ENCODE measurements around the gene CFAP70. TPM values are rescaled to one million over a fixed set of nuclear protein-coding genes. Genes with fewer than 3 reads are reported as not detected.

Gene CFAP70
- total RNA-seq, 1 experiment from 2014 or later = 0.24 TPM

DNA sequence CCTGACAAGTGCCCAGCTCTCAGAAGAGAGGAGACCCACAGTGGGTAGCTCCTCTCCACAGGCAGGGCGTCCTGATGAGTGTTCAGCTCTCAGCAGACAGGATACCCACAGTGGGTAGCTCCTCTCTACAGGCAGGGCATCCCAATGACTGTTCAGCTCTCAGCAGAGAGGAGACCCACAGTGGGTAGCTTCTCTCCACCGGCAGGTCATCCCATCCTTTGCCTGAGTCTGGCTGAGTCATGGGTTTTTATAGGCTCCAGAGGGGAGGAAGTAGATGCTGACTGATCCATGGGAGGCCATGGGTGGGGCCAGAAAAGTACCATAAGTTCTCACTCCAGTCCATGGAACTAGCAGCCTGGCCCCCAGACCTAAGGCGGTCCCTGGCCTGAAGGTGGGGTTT lies 18.5 kb downstream of the CFAP70 start:
- no peak overlapping the region for H2BK5ac ChIP-seq (ENCODE audit: insufficient read length, low read length)
- H3K4me1 ChIP-seq (ENCODE audit: insufficient read depth, low read length) = no peaks in the 10 kb centered on the region
- H3K18ac ChIP-seq (ENCODE audit: insufficient read length, low read depth, low read length) = no peak overlapping the region
- H4K5ac ChIP-seq (ENCODE audit: insufficient read length, low read depth, low read length) = no peak overlapping the region
- no peaks in the 10 kb centered on the region for H3K79me1 ChIP-seq (ENCODE audit: insufficient read depth, low read depth, low read length, poor library complexity, severe bottlenecking)
- H3K9me3 ChIP-seq (ENCODE audit: control insufficient read depth, low read depth, low read length) = no peaks in the 10 kb centered on the region
- no CpG with 5 or more reads among the region's 3 CpGs for WGBS (ENCODE audit: extremely low coverage, insufficient read length, low lambda C conversion rate)
- no peaks in the 10 kb centered on the region for H3K79me2 ChIP-seq (ENCODE audit: insufficient read depth, low read length)
- no peak overlapping the region for H2BK15ac ChIP-seq (ENCODE audit: low read depth, low read length)
- no peak overlapping the region for H3K23ac ChIP-seq (ENCODE audit: insufficient read length, low read depth, low read length)
- Mint-ChIP-seq H3K9me3 (no peaks in the 10 kb centered on the region), H3K27me3 (ENCODE audit: low read depth) (no peaks in the 10 kb centered on the region), H3K36me3 (ENCODE audit: insufficient read depth in 1 of 3, low read depth in 3 of 3) (no peaks in the 10 kb centered on the region), H3K4me3 (no peak overlapping the region), H3K4me1 (peaks cover 0 to 8% of the 10 kb centered on the region in 2 experiments; a peak in 2 of 4 replicates), H3K27ac (no peak overlapping the region)
- TF ChIP-seq, protein P1, sequence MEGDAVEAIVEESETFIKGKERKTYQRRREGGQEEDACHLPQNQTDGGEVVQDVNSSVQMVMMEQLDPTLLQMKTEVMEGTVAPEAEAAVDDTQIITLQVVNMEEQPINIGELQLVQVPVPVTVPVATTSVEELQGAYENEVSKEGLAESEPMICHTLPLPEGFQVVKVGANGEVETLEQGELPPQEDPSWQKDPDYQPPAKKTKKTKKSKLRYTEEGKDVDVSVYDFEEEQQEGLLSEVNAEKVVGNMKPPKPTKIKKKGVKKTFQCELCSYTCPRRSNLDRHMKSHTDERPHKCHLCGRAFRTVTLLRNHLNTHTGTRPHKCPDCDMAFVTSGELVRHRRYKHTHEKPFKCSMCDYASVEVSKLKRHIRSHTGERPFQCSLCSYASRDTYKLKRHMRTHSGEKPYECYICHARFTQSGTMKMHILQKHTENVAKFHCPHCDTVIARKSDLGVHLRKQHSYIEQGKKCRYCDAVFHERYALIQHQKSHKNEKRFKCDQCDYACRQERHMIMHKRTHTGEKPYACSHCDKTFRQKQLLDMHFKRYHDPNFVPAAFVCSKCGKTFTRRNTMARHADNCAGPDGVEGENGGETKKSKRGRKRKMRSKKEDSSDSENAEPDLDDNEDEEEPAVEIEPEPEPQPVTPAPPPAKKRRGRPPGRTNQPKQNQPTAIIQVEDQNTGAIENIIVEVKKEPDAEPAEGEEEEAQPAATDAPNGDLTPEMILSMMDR (conservative IDR thresholded peaks at IDR 0.05) = no peak
- no peak overlapping the region for H4K91ac ChIP-seq (ENCODE audit: insufficient read length, low read depth, low read length)
- no peak overlapping the region for H3K27ac ChIP-seq (ENCODE audit: insufficient read length, low read depth, low read length)
- no peak overlapping the region for H2BK120ac ChIP-seq (ENCODE audit: low read depth, low read length, poor library complexity, severe bottlenecking)
- no peak overlapping the region for H2BK12ac ChIP-seq (ENCODE audit: insufficient read length, low read depth, low read length)
- no peaks in the 10 kb centered on the region for H3K27me3 ChIP-seq (ENCODE audit: insufficient read depth, low read length)
- no peak overlapping the region for H2BK20ac ChIP-seq (ENCODE audit: low read depth, low read length, poor library complexity, severe bottlenecking)
- no peak overlapping the region for H3K4ac ChIP-seq (ENCODE audit: low read depth, low read length)
- no peak for DNase-seq
- H3T11ph ChIP-seq (ENCODE audit: low read length) = no peak overlapping the region
- H4K8ac ChIP-seq (replicated peaks; ENCODE audit: insufficient read length, low read depth, low read length) = no peak overlapping the region
- no peak overlapping the region for H3K56ac ChIP-seq (ENCODE audit: insufficient read length, low read depth, low read length)
- H4K20me1 ChIP-seq (ENCODE audit: control insufficient read depth, insufficient read depth, insufficient read length) = no peaks in the 10 kb centered on the region
- no peak overlapping the region for H3K4me2 ChIP-seq (ENCODE audit: insufficient read depth, insufficient read length, low read length)
- no peak overlapping the region for H3K9ac ChIP-seq (ENCODE audit: extremely low read depth, insufficient read length, low read length)
- H2AFZ ChIP-seq (ENCODE audit: low read length) = no peak overlapping the region
- no peak overlapping the region for H3K14ac ChIP-seq (ENCODE audit: insufficient read depth, low read length)
- no peaks in the 10 kb centered on the region for H3K23me2 ChIP-seq (ENCODE audit: insufficient read length, low read depth, low read length, poor library complexity, severe bottlenecking)
- H2AK5ac ChIP-seq (ENCODE audit: insufficient read length, low read length) = no peak overlapping the region

Measured in H9 (cell line).